Vagina (tissue), 2 donors: ENCODE data around the gene CHST10. TPM values are rescaled to one million over a fixed set of nuclear protein-coding genes. Genes with fewer than 3 reads are reported as not detected.

Source experiments
- DNase-seq, 2 donors: peaks; one replicate each; pipeline ENCODE4 v3.0.0-alpha.2; 2017; ENCODE audit errors: extremely low spot score in 2 of 2
- H3K27ac ChIP-seq: fragments of 200-600 bp; sonication (generic); one replicate; pipeline ENCODE4 v1.5.1; 2019
- H3K27me3 ChIP-seq: fragments of 200-600 bp; sonication (generic); one replicate; pipeline ENCODE4 v1.5.1; 2019
- H3K36me3 ChIP-seq, 2 donors: fragments of 200-600 bp; sonication (generic); one replicate each; pipeline ENCODE4 v1.5.1; 2017 to 2019
- H3K4me1 ChIP-seq: fragments of 200-600 bp; sonication (generic); one replicate; pipeline ENCODE4 v1.5.1; 2019
- H3K4me3 ChIP-seq, 2 donors: fragments of 200-600 bp; sonication (generic); 1 replicate in 1 of 2; 2 replicates in 1 of 2; pipeline ENCODE4 v1.5.1; 2016 to 2019
- H3K9me3 ChIP-seq: fragments of 200-600 bp; sonication (generic); one replicate; pipeline ENCODE4 v1.5.1; 2019
- POLR2A ChIP-seq, 2 donors: fragments of 450-650 bp; IDR thresholded peaks; one replicate each; pipeline ENCODE4 v1.6.1; 2017; ENCODE audit warnings: antibody characterized with exemption in 2 of 2, mild to moderate bottlenecking in 2 of 2, moderate library complexity in 2 of 2
- POLR2AphosphoS5 ChIP-seq, 2 donors: sonication (generic); formaldehyde crosslinking; IDR thresholded peaks; one replicate each; pipeline ENCODE4 v1.9.0; 2017; ENCODE audit warnings: antibody characterized with exemption in 2 of 2, mild to moderate bottlenecking in 2 of 2, low read depth in 1 of 2; ENCODE audit not compliant: insufficient read depth in 1 of 2
- intact Hi-C: fragments of 100-400 bp; cut with DNase I; formaldehyde crosslinking; loops from one replicate; pipeline ENCODE4 v1.15.1; 2023
- total RNA-seq: library from RNA; depleted of rRNA; stranded (reverse); fragments of >200 nt; gene quantifications from one replicate; pipeline ENCODE4 v1.2.3, GENCODE V29; 2016
- TF ChIP-seq, protein P1 (sequence below), 3 experiments: fragments of 450-650 bp in 2 of 3; fragments of 200-600 bp in 1 of 3; sonication (generic) in 1 of 3; IDR thresholded peaks; one replicate each; pipeline ENCODE4 v1.5.1; 2017 to 2019; ENCODE audit warnings: antibody characterized with exemption in 3 of 3, mild to moderate bottlenecking in 2 of 3, moderate library complexity in 2 of 3

CHST10 gene
- total RNA-seq, 1 donor from 2014 or later, result 5.6 TPM

DNA sequence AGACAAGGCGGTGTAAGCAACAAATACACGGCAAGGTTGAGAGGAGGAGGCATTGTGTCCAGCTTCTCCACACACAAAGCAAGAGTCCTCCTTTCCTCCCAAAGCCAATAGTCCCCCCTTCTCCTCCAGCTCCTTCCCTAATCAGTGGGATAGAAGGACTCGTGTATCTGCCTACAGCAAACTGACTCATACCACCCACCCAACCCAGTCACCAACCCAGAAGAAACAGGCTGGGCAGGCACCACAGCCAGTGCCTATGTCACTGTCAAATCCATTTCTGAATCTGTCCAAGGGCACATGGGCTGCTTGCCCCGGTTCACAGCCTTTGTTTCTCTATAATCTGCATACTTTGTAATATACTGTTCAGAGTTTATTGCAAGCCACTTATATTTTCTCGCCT, 33.6 kb upstream of the CHST10 start:
- Histone ChIP-seq H3K4me1 (no peaks in the 10 kb centered on the region), H3K27me3 (no peaks in the 10 kb centered on the region), H3K27ac (no peak overlapping the region), H3K9me3 (peaks cover 2% of the 10 kb centered on the region), H3K36me3 (no peaks in the 10 kb centered on the region), H3K4me3 (no peak overlapping the region)
- TF ChIP-seq POLR2AphosphoS5 (IDR thresholded peaks at IDR 0.05; ENCODE audit: insufficient read depth in 1 of 2, low read depth in 1 of 2) (no peak), POLR2A (IDR thresholded peaks at IDR 0.05) (no peak)
- TF ChIP-seq, protein P1, sequence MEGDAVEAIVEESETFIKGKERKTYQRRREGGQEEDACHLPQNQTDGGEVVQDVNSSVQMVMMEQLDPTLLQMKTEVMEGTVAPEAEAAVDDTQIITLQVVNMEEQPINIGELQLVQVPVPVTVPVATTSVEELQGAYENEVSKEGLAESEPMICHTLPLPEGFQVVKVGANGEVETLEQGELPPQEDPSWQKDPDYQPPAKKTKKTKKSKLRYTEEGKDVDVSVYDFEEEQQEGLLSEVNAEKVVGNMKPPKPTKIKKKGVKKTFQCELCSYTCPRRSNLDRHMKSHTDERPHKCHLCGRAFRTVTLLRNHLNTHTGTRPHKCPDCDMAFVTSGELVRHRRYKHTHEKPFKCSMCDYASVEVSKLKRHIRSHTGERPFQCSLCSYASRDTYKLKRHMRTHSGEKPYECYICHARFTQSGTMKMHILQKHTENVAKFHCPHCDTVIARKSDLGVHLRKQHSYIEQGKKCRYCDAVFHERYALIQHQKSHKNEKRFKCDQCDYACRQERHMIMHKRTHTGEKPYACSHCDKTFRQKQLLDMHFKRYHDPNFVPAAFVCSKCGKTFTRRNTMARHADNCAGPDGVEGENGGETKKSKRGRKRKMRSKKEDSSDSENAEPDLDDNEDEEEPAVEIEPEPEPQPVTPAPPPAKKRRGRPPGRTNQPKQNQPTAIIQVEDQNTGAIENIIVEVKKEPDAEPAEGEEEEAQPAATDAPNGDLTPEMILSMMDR (IDR thresholded peaks at IDR 0.05), result no peak
- no peak for DNase-seq
- intact Hi-C loops, result no loop called here

DNA sequence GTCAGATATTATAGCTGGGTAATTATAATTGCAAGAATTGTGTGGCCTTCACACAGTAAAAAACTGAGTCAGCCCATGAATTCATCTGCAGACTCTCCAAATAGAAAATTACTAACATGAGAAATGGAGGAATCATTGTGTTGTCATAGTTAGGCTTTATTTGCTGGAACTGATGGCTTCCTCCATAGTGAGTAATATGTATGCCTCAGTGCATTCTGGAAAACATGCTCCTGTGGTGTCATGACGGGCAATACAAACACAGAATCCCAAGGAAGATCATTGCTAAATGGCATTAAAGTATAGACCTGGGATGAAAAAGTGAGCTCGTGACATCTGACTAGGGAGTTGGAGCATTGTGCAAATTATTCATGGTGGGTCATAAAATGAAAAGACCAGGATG, 29.2 kb upstream of the CHST10 start:
- no peaks in the 10 kb centered on the region for H3K4me1 ChIP-seq
- TF ChIP-seq, protein P1 (IDR thresholded peaks at IDR 0.05), result no peak
- TF ChIP-seq POLR2AphosphoS5 (IDR thresholded peaks at IDR 0.05; ENCODE audit: insufficient read depth in 1 of 2, low read depth in 1 of 2) (no peak), POLR2A (IDR thresholded peaks at IDR 0.05) (no peak)
- H3K27ac ChIP-seq, result no peak overlapping the region
- intact Hi-C loops, result no loop called here
- DNase-seq, result no peak
- H3K4me3 ChIP-seq, result no peak overlapping the region
- H3K27me3 ChIP-seq, result no peaks in the 10 kb centered on the region
- no peaks in the 10 kb centered on the region for H3K9me3 ChIP-seq
- H3K36me3 ChIP-seq, result no peaks in the 10 kb centered on the region

DNA sequence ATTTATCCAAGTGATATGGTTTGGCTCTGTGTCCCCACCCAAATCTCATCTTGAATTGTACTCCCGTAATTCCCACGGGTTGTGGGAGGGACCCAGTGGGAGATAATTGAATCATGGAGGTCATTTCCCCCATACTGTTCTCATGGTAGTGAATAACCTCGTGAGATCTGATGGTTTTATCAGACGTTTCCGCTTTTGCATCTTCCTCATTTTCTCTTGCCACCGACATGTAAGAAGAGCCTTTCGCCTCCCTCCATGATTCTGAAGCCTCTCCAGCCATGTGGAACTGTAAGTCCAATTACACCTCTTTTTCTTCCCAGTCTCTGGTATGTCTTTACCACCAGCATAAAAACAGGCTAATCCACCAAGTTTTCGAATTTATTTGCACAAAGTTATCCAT, 20.3 kb upstream of the CHST10 start:
- no peak overlapping the region for H3K27ac ChIP-seq
- intact Hi-C loops, result no loop called here
- no peak for DNase-seq
- H3K36me3 ChIP-seq, result no peaks in the 10 kb centered on the region
- no peaks in the 10 kb centered on the region for H3K9me3 ChIP-seq
- no peaks in the 10 kb centered on the region for H3K4me1 ChIP-seq
- no peak overlapping the region for H3K4me3 ChIP-seq
- TF ChIP-seq POLR2A (IDR thresholded peaks at IDR 0.05) (no peak), POLR2AphosphoS5 (IDR thresholded peaks at IDR 0.05; ENCODE audit: insufficient read depth in 1 of 2, low read depth in 1 of 2) (no peak)
- TF ChIP-seq, protein P1 (IDR thresholded peaks at IDR 0.05), result no peak
- no peaks in the 10 kb centered on the region for H3K27me3 ChIP-seq

DNA sequence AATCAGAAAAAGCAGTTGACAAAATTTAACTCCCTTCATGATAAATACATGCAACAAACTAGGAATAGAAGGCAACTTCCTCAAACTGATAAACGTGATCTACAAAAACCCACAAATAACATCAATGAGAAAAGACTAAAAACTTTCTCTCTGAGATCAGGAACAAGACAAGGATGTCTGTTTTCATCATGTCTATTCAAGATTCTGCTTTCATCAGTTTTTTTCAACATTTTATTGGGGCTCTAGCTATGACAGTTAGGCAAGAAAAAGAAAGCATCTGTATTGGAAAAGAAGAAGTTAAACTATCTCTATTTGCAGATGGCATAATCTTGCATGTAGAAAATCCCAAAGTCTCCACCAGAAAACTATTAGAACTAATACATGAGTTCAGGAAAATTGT, 12.3 kb upstream of the CHST10 start:
- no peak overlapping the region for H3K27ac ChIP-seq
- no peaks in the 10 kb centered on the region for H3K36me3 ChIP-seq
- H3K4me1 ChIP-seq, result no peaks in the 10 kb centered on the region
- no peaks in the 10 kb centered on the region for H3K27me3 ChIP-seq
- TF ChIP-seq, protein P1 (IDR thresholded peaks at IDR 0.05), result no peak
- TF ChIP-seq POLR2AphosphoS5 (IDR thresholded peaks at IDR 0.05; ENCODE audit: insufficient read depth in 1 of 2, low read depth in 1 of 2), result no peak
- TF ChIP-seq POLR2A (IDR thresholded peaks at IDR 0.05), result no peak
- H3K4me3 ChIP-seq, result no peak overlapping the region
- DNase-seq, result no peak
- intact Hi-C loops, result no loop called here
- H3K9me3 ChIP-seq, result no peaks in the 10 kb centered on the region

DNA sequence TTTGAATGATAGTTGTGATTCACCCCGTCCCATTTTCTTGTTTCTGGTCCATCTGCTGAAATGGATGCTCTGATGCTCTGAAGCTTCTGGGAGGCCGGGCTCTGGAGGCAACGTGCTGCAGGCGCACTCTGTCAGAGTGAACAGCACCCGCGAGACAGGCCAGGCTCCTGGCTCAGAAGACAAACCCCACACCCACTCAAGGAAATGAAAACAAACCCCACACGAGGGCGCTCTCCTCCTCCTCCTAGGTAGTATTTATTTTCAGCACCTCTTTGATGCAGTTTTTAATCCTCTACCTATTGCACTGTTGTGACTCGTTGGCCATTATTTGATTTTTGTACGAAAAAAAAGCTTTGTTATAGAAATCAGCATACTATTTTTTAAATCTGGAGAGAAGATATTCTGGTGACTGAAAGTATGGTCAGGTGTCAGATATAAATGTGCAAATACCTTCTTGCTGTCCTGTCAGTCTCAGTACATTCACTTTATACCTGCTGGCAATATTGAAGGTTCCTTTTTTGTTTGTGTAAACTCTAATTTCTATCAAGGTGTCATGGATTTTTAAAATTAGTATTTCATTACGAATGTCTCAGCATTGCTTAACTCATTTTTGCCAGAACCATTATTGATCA, 10.3 kb upstream of the CHST10 start:
- intact Hi-C loops, result no loop called here
- H3K9me3 ChIP-seq, result no peaks in the 10 kb centered on the region
- no peaks in the 10 kb centered on the region for H3K27me3 ChIP-seq
- DNase-seq, result no peak
- TF ChIP-seq, protein P1 (IDR thresholded peaks at IDR 0.05), result no peak
- no peaks in the 10 kb centered on the region for H3K4me1 ChIP-seq
- no peak overlapping the region for H3K27ac ChIP-seq
- no peak overlapping the region for H3K4me3 ChIP-seq
- H3K36me3 ChIP-seq, result no peaks in the 10 kb centered on the region
